Keratinocyte (primary cell): ENCODE results near the gene RESF1. TPM values are rescaled to one million over a fixed set of nuclear protein-coding genes. Genes with fewer than 3 reads are reported as not detected.

Experiments
- DNase-seq: peaks from one replicate; pipeline ENCODE4 v3.0.0-alpha.2; 2011; ENCODE audit warnings: low read depth, missing footprints, low spot score
- FAIRE-seq: peaks from 2 replicates; lab custom pipeline; 2011; peaks lifted over from hg19 to GRCh38; lab: Jason Lieb, UNC
- H2AFZ ChIP-seq: 2 replicates; pipeline ENCODE4 v1.6.0; 2012; ENCODE audit warnings: low read length, control low read depth, inconsistent platforms; ENCODE audit not compliant: control insufficient read depth
- H3K27ac ChIP-seq: 2 replicates; pipeline ENCODE4 v1.5.1; 2011; ENCODE audit warnings: low read length; ENCODE audit not compliant: control insufficient read depth, insufficient read depth
- H3K27me3 ChIP-seq: 3 replicates; pipeline ENCODE4 v1.6.0; 2011; ENCODE audit warnings: low read length; ENCODE audit not compliant: control insufficient read depth, insufficient read depth; ENCODE audit errors: extremely low read depth
- H3K36me3 ChIP-seq, 2 experiments: 2 replicates in 1 of 2; 3 replicates in 1 of 2; pipeline ENCODE4 v1.5.1; 2011; ENCODE audit warnings: low read length in 2 of 2, mild to moderate bottlenecking in 1 of 2; ENCODE audit not compliant: control insufficient read depth in 2 of 2, insufficient read depth in 2 of 2; ENCODE audit errors: extremely low read depth in 1 of 2
- H3K4me1 ChIP-seq: 3 replicates; pipeline ENCODE4 v1.5.1; 2011; ENCODE audit warnings: low read length; ENCODE audit not compliant: control insufficient read depth, insufficient read depth; ENCODE audit errors: extremely low read depth
- H3K4me2 ChIP-seq: 3 replicates; pipeline ENCODE4 v1.6.0; 2011; ENCODE audit warnings: low read depth, low read length; ENCODE audit not compliant: control insufficient read depth, insufficient read depth; ENCODE audit errors: extremely low read depth
- H3K4me3 ChIP-seq, 3 experiments: fragments of 200-600 bp in 1 of 3; sonication (generic) in 1 of 3; 2 replicates in 2 of 3; 3 replicates in 1 of 3; pipeline ENCODE4 v1.5.1; 2011 to 2016; ENCODE audit warnings: low read length in 3 of 3, mild to moderate bottlenecking in 3 of 3, control low read depth in 2 of 3, inconsistent platforms in 1 of 3, low read depth in 1 of 3, mixed read lengths in 1 of 3, mixed run types in 1 of 3, moderate library complexity in 1 of 3; ENCODE audit not compliant: control insufficient read depth in 2 of 3, insufficient read depth in 2 of 3; ENCODE audit errors: extremely low read depth in 1 of 3
- H3K79me2 ChIP-seq: 2 replicates; pipeline ENCODE4 v1.6.0; 2012; ENCODE audit warnings: low read length; ENCODE audit not compliant: control insufficient read depth, insufficient read depth
- H3K9ac ChIP-seq: 3 replicates; pipeline ENCODE4 v1.6.0; 2011; ENCODE audit warnings: low read length; ENCODE audit not compliant: control insufficient read depth, insufficient read depth; ENCODE audit errors: extremely low read depth
- H3K9me1 ChIP-seq: 3 replicates; pipeline ENCODE4 v1.6.0; 2011; ENCODE audit warnings: low read length; ENCODE audit not compliant: control insufficient read depth, insufficient read depth; ENCODE audit errors: extremely low read depth
- H3K9me3 ChIP-seq: 2 replicates; pipeline ENCODE4 v1.5.1; 2012; ENCODE audit warnings: low read depth, low read length; ENCODE audit not compliant: control insufficient read depth
- H4K20me1 ChIP-seq: 3 replicates; pipeline ENCODE4 v1.6.0; 2011; ENCODE audit warnings: low read length; ENCODE audit not compliant: control insufficient read depth, insufficient read depth; ENCODE audit errors: extremely low read depth
- CTCF ChIP-seq, 3 experiments: IDR thresholded peaks in 1 of 3; conservative IDR thresholded peaks in 1 of 3; optimal IDR thresholded peaks in 1 of 3; 2 replicates in 2 of 3; 3 replicates in 1 of 3; pipeline versions ENCODE3 to v1.5.1; 2011; ENCODE audit warnings: low read length in 3 of 3, mild to moderate bottlenecking in 3 of 3, moderate library complexity in 2 of 3, control low read depth in 1 of 3, inconsistent platforms in 1 of 3; ENCODE audit not compliant: insufficient read depth in 2 of 3; ENCODE audit errors: extremely low read depth in 1 of 3
- EZH2 ChIP-seq: IDR thresholded peaks from one replicate; pipeline ENCODE4 v1.6.1; 2012; ENCODE audit warnings: inconsistent platforms, mild to moderate bottlenecking, low read length, moderate library complexity
- dilution Hi-C: fragments of 300-500 bp; cut with MboI; formaldehyde crosslinking; loops from one replicate; pipeline ENCODE4 v1.7.0; 2020; ENCODE audit warnings: low sequenced_read_pairs; ENCODE audit not compliant: extremely low pct_ligation_motif_present
- polyA plus RNA-seq, 5 experiments: library from polyadenylated mRNA; depleted of rRNA in 3 of 5; stranded (reverse) in 3 of 5; stranded (forward) in 1 of 5; unstranded in 1 of 5; fragments of >200 nt; gene quantifications; 1 replicate in 1 of 5; 2 replicates in 3 of 5; 3 replicates in 1 of 5; pipeline versions ENCODE4 v1.2.1 to v1.2.3, GENCODE V29; 2011 to 2012; ENCODE audit warnings: missing spikeins in 2 of 5, low read depth in 1 of 5, low replicate concordance in 1 of 5

RESF1 gene
- polyA plus RNA-seq, 1 donor (not counting 4 experiments of a cell fraction or from before 2014, with no cell fraction given) = 19.7 TPM

- Histone ChIP-seq H3K36me3 (peaks cover 0 to 4% of the 10 kb centered on the region in 2 experiments), H3K4me1 (no peaks in the 10 kb centered on the region), H3K9ac (no peak overlapping the region), H3K9me1 (no peaks in the 10 kb centered on the region), H2AFZ (no peak overlapping the region), H3K4me2 (no peak overlapping the region), H3K9me3 (no peaks in the 10 kb centered on the region), H3K27me3 (no peaks in the 10 kb centered on the region), H3K4me3 (no peak overlapping the region), H4K20me1 (no peaks in the 10 kb centered on the region), H3K79me2 (no peaks in the 10 kb centered on the region), H3K27ac (no peak overlapping the region)
- dilution Hi-C loops = no loop called here
- no peak for FAIRE-seq
- TF ChIP-seq CTCF (optimal IDR thresholded peaks at IDR 0.05 in 1 of 3, IDR thresholded peaks at IDR 0.05 in 1 of 3, conservative IDR thresholded peaks at IDR 0.05 in 1 of 3; ENCODE audit: extremely low read depth in 1 of 3, insufficient read depth in 2 of 3, low read length in 3 of 3) = no peak
- TF ChIP-seq EZH2 = no peak
- DNase-seq = no peak
These were observed 43.8 kb downstream of the RESF1 start for GRCh38 chr12:32002848-32003493.

GRCh38 chr12:32003654-32004053, 44.4 kb downstream of the RESF1 start:
- dilution Hi-C loops = no loop called here
- no peak overlapping the region for H3K27ac ChIP-seq
- no peaks in the 10 kb centered on the region for H3K27me3 ChIP-seq
- no peaks in the 10 kb centered on the region for H3K79me2 ChIP-seq
- peaks cover 0 to 4% of the 10 kb centered on the region in 2 experiments for H3K36me3 ChIP-seq
- H3K4me3 ChIP-seq = no peak overlapping the region
- H3K9me3 ChIP-seq = no peaks in the 10 kb centered on the region
- H3K9ac ChIP-seq = no peak overlapping the region
- FAIRE-seq (no peak), DNase-seq (no peak)
- H3K4me1 ChIP-seq = no peaks in the 10 kb centered on the region
- H3K9me1 ChIP-seq = no peaks in the 10 kb centered on the region
- H3K4me2 ChIP-seq = no peak overlapping the region
- H4K20me1 ChIP-seq = no peaks in the 10 kb centered on the region
- TF ChIP-seq CTCF (optimal IDR thresholded peaks at IDR 0.05 in 1 of 3, IDR thresholded peaks at IDR 0.05 in 1 of 3, conservative IDR thresholded peaks at IDR 0.05 in 1 of 3; ENCODE audit: extremely low read depth in 1 of 3, insufficient read depth in 2 of 3, low read length in 3 of 3) (no peak), EZH2 (no peak)
- H2AFZ ChIP-seq = no peak overlapping the region
